Endothelial cell (in vitro differentiated cells): ENCODE data around the gene AP3B1. TPM values are rescaled to one million over a fixed set of nuclear protein-coding genes. Genes with fewer than 3 reads are reported as not detected.
A peak's percentile ranks its signal among the peaks of the same experiment; 100 is the strongest.

ENCODE experiments used
- DNase-seq: peaks from one replicate; pipeline ENCODE4 v3.0.0; 2021; ENCODE audit warnings: low spot score
- H3K27ac Mint-ChIP-seq: one replicate; pipeline ENCODE4 v1.8.0; 2021; ENCODE audit warnings: mixed read lengths, inconsistent platforms; ENCODE audit not compliant: unreplicated experiment
- H3K27me3 Mint-ChIP-seq: one replicate; pipeline ENCODE4 v1.8.0; 2021; ENCODE audit warnings: mild to moderate bottlenecking, moderate library complexity, mixed read lengths, inconsistent platforms; ENCODE audit not compliant: unreplicated experiment
- H3K36me3 Mint-ChIP-seq: one replicate; pipeline ENCODE4 v1.8.0; 2021; ENCODE audit warnings: mild to moderate bottlenecking, low read depth, mixed read lengths, inconsistent platforms; ENCODE audit not compliant: unreplicated experiment
- H3K4me1 Mint-ChIP-seq: one replicate; pipeline ENCODE4 v1.8.0; 2021; ENCODE audit warnings: mild to moderate bottlenecking, mixed read lengths, inconsistent platforms; ENCODE audit not compliant: unreplicated experiment
- H3K4me3 Mint-ChIP-seq: one replicate; pipeline ENCODE4 v1.8.0; 2021; ENCODE audit warnings: mild to moderate bottlenecking, mixed read lengths, inconsistent platforms; ENCODE audit not compliant: unreplicated experiment
- H3K9me3 Mint-ChIP-seq: one replicate; pipeline ENCODE4 v1.8.0; 2021; ENCODE audit warnings: mixed read lengths, inconsistent platforms; ENCODE audit not compliant: unreplicated experiment
- total RNA-seq: library from RNA; stranded (reverse); fragmentation: NEBNext Ultra II Directional; extraction: Animal tissue kit (Norgen Biotek cat#: 25700); gene quantifications from one replicate; pipeline ENCODE4 v1.2.1, GENCODE V29; 2021; ENCODE audit not compliant: unreplicated experiment
- TF ChIP-seq, protein P1 (sequence below): fragments of 200-600 bp; sonication (generic); IDR thresholded peaks from one replicate; pipeline ENCODE4 v1.5.0; 2021; ENCODE audit warnings: antibody characterized with exemption; ENCODE audit not compliant: unreplicated experiment

Gene AP3B1
- total RNA-seq, 1 donor from 2014 or later: 60.9 TPM

GRCh38 chr5:77955577-77955976 lies 338.9 kb downstream of the AP3B1 start:
- no peak for DNase-seq
- TF ChIP-seq, protein P1, sequence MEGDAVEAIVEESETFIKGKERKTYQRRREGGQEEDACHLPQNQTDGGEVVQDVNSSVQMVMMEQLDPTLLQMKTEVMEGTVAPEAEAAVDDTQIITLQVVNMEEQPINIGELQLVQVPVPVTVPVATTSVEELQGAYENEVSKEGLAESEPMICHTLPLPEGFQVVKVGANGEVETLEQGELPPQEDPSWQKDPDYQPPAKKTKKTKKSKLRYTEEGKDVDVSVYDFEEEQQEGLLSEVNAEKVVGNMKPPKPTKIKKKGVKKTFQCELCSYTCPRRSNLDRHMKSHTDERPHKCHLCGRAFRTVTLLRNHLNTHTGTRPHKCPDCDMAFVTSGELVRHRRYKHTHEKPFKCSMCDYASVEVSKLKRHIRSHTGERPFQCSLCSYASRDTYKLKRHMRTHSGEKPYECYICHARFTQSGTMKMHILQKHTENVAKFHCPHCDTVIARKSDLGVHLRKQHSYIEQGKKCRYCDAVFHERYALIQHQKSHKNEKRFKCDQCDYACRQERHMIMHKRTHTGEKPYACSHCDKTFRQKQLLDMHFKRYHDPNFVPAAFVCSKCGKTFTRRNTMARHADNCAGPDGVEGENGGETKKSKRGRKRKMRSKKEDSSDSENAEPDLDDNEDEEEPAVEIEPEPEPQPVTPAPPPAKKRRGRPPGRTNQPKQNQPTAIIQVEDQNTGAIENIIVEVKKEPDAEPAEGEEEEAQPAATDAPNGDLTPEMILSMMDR: no peak
- Mint-ChIP-seq H3K9me3 (no peaks in the 10 kb centered on the region), H3K4me3 (no peak overlapping the region), H3K27me3 (peaks cover 2% of the 10 kb centered on the region), H3K4me1 (peaks cover 24% of the 10 kb centered on the region), H3K27ac (no peak overlapping the region), H3K36me3 (no peaks in the 10 kb centered on the region)

- Mint-ChIP-seq H3K4me1 (peaks cover 23% of the 10 kb centered on the region), H3K36me3 (no peaks in the 10 kb centered on the region), H3K27ac (no peak overlapping the region), H3K27me3 (peaks cover 4% of the 10 kb centered on the region), H3K4me3 (no peak overlapping the region), H3K9me3 (no peaks in the 10 kb centered on the region)
- TF ChIP-seq, protein P1: no peak
- DNase-seq: no peak
Observed at GRCh38 chr5:77953374-77953773, 341.1 kb downstream of the AP3B1 start.

- Mint-ChIP-seq H3K36me3 (no peaks in the 10 kb centered on the region), H3K27ac (peak overlapping the region; percentile 64), H3K27me3 (peaks cover 4% of the 10 kb centered on the region), H3K4me1 (peaks cover 20% of the 10 kb centered on the region), H3K9me3 (no peaks in the 10 kb centered on the region), H3K4me3 (no peak overlapping the region)
- DNase-seq: no peak
- TF ChIP-seq, protein P1: no peak
Observed at GRCh38 chr5:77952636-77953212, 341.8 kb downstream of the AP3B1 start.

Other genes with a start within 250 kb of the AP3B1 start
- gene SCAMP1, start 65.9 kb upstream of the AP3B1 start, total RNA-seq: 30.6 TPM